PFSK-1 (cell line): ENCODE measurements around the gene WRAP73.

ENCODE experiments used
- FOXP2 ChIP-seq: optimal IDR thresholded peaks from 2 replicates; pipeline ENCODE3; 2011; ENCODE audit warnings: borderline replicate concordance, control low read depth, inconsistent platforms; ENCODE audit not compliant: insufficient read depth; ENCODE audit errors: extremely low read length, extremely low read depth
- POLR2AphosphoS5 ChIP-seq: IDR thresholded peaks from 2 replicates; pipeline ENCODE4 v1.6.1; 2012; ENCODE audit warnings: low read depth, mild to moderate bottlenecking, control low read depth, low read length, moderate library complexity
- SIN3A ChIP-seq: IDR thresholded peaks from 2 replicates; pipeline ENCODE4 v1.6.1; 2012; ENCODE audit warnings: mild to moderate bottlenecking, low read length, moderate library complexity, borderline replicate concordance; ENCODE audit not compliant: insufficient read depth
- TAF1 ChIP-seq: IDR thresholded peaks from 2 replicates; pipeline ENCODE4 v1.6.1; 2012; ENCODE audit warnings: low read length, control low read depth, borderline replicate concordance; ENCODE audit not compliant: insufficient read depth
- TF ChIP-seq, protein P1 (sequence below), 2 experiments: IDR thresholded peaks; 2 replicates each; pipeline versions ENCODE4 v1.6.1 to v1.8.0; 2011 to 2012; ENCODE audit warnings: low read depth in 2 of 2, low read length in 2 of 2, control low read depth in 1 of 2, inconsistent platforms in 1 of 2, mild to moderate bottlenecking in 1 of 2, moderate library complexity in 1 of 2; ENCODE audit not compliant: insufficient read depth in 1 of 2

The WRAP73 gene

DNA sequence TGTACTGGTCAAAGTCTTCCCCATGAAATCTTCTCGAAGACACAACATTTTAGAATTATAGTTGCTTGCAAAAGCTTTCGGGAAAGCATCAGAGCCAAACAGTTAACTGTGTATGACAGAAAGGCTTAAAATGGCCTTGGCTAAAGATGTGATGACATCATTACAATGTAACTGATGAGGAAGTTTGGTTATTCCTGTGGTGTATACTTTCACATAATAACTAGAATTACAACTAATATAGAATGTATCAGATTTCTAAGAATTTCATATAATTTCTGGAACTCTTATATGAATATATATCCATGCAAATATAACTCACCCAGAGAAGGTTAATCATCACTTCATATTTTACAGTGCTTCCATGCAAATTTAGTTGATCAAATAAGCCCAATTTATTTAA is 10.8 kb upstream of the WRAP73 start:
- TF ChIP-seq, protein P1, sequence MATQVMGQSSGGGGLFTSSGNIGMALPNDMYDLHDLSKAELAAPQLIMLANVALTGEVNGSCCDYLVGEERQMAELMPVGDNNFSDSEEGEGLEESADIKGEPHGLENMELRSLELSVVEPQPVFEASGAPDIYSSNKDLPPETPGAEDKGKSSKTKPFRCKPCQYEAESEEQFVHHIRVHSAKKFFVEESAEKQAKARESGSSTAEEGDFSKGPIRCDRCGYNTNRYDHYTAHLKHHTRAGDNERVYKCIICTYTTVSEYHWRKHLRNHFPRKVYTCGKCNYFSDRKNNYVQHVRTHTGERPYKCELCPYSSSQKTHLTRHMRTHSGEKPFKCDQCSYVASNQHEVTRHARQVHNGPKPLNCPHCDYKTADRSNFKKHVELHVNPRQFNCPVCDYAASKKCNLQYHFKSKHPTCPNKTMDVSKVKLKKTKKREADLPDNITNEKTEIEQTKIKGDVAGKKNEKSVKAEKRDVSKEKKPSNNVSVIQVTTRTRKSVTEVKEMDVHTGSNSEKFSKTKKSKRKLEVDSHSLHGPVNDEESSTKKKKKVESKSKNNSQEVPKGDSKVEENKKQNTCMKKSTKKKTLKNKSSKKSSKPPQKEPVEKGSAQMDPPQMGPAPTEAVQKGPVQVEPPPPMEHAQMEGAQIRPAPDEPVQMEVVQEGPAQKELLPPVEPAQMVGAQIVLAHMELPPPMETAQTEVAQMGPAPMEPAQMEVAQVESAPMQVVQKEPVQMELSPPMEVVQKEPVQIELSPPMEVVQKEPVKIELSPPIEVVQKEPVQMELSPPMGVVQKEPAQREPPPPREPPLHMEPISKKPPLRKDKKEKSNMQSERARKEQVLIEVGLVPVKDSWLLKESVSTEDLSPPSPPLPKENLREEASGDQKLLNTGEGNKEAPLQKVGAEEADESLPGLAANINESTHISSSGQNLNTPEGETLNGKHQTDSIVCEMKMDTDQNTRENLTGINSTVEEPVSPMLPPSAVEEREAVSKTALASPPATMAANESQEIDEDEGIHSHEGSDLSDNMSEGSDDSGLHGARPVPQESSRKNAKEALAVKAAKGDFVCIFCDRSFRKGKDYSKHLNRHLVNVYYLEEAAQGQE (IDR thresholded peaks at IDR 0.05; ENCODE audit: insufficient read depth in 1 of 2, low read depth in 2 of 2, low read length in 2 of 2) = no peak
- TF ChIP-seq SIN3A = no peak
- TF ChIP-seq POLR2AphosphoS5 = no peak
- no peak for TF ChIP-seq FOXP2
- no peak for TF ChIP-seq TAF1

DNA sequence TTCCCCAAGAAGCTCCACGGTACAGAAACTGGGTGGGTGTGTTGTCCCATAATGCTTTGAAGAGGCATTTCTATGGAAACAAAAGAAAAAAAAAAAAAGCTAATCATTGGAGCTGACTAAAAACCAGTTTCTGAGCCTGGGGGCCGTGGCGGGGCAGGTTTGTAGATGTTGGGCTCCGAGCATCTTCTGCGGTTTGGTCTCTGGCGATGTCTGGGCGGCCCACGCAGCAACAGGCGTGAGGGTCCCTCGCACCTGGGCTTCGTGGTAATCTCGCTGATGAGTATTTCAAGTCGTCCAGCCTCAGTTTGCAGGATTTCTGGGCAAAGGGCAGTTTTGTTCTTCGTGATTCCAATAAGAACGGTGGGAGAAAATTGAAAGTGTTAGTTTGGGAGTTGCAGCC is 9.2 kb upstream of the WRAP73 start:
- TF ChIP-seq, protein P1 (IDR thresholded peaks at IDR 0.05; ENCODE audit: insufficient read depth in 1 of 2, low read depth in 2 of 2, low read length in 2 of 2) = no peak
- TF ChIP-seq TAF1 (no peak), POLR2AphosphoS5 (no peak)

- TF ChIP-seq FOXP2 (no peak), SIN3A (no peak)
- TF ChIP-seq, protein P1 (IDR thresholded peaks at IDR 0.05; ENCODE audit: insufficient read depth in 1 of 2, low read depth in 2 of 2, low read length in 2 of 2) = no peak
Observed at GRCh38 chr1:3658231-3658615, 8.3 kb upstream of the WRAP73 start.

DNA sequence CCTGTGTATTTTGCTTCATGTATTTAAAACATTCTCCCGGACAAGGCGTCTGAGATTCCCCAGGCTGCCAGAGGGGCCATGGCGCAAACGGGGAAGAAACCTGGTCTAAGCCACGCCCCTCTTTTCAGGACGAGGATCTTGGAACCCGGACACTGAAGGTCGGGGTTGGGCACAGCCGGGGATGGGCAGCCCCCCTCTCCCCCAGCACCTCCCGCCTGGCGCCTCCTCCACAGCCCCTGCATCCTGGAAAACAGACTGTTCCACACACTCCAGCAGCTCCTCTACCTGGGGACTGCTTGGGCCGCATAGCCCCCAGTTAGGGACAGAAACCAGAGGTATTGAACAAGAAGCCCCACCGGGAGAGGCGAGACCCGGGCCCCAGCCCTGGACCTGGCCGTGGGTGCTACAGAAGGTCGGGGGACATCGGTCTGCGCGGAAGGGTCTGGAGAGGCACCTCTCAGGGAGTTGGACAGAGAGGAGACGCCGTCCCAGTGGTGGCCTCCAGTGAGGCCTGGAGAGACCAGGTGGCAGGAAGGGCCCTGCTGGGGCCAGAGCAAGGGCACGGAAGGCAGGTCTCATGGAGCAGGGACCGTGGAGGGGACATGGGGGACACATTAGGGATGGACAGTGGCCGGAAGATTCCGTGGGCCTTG is 7.8 kb upstream of the WRAP73 start:
- no peak for TF ChIP-seq TAF1
- TF ChIP-seq SIN3A = no peak
- TF ChIP-seq FOXP2 = no peak
- TF ChIP-seq, protein P1 (IDR thresholded peaks at IDR 0.05; ENCODE audit: insufficient read depth in 1 of 2, low read depth in 2 of 2, low read length in 2 of 2) = no peak
- TF ChIP-seq POLR2AphosphoS5 = no peak

GRCh38 chr1:3657096-3657475 is 7.2 kb upstream of the WRAP73 start:
- TF ChIP-seq FOXP2 = no peak
- no peak for TF ChIP-seq TAF1
- no peak for TF ChIP-seq POLR2AphosphoS5
- TF ChIP-seq, protein P1 (IDR thresholded peaks at IDR 0.05; ENCODE audit: insufficient read depth in 1 of 2, low read depth in 2 of 2, low read length in 2 of 2) = no peak
- TF ChIP-seq SIN3A = no peak
